K562 (cell line): ENCODE data around the gene BBLN. TPM values are rescaled to one million over a fixed set of nuclear protein-coding genes. Genes with fewer than 3 reads are reported as not detected.

Source experiments
- CC2D1A ChIP-seq: fragments of 450-650 bp; IDR thresholded peaks from 2 replicates; pipeline ENCODE4 v1.6.1; 2017; ENCODE audit warnings: mild to moderate bottlenecking
- FOXK2 ChIP-seq, 2 experiments: fragments of 450-650 bp; IDR thresholded peaks in 1 of 2; conservative IDR thresholded peaks in 1 of 2; 2 replicates each; pipeline ENCODE4 v1.6.1; 2016; ENCODE audit warnings: low read depth in 2 of 2, mild to moderate bottlenecking in 1 of 2
- HDAC3 ChIP-seq: fragments of 450-650 bp; IDR thresholded peaks from 2 replicates; pipeline ENCODE4 v1.6.1; 2018; ENCODE audit warnings: borderline replicate concordance, mild to moderate bottlenecking, moderate library complexity; ENCODE audit not compliant: partially characterized antibody
- HMG20B ChIP-seq: fragments of 250-450 bp; sonication (Bioruptor Pico); IDR thresholded peaks from 2 replicates; pipeline ENCODE4 v1.5.0; 2021; ENCODE audit warnings: mild to moderate bottlenecking
- HNRNPUL1 ChIP-seq: fragments of 200-400 bp; formaldehyde crosslinking; IDR thresholded peaks from 2 replicates; pipeline ENCODE4 v1.6.1; 2017; ENCODE audit warnings: low read length
- KAT2B ChIP-seq: IDR thresholded peaks from one replicate; pipeline ENCODE4 v1.6.1; 2012; ENCODE audit warnings: low read depth, mild to moderate bottlenecking, control low read depth, inconsistent platforms, low read length, moderate library complexity
- MYBL2 ChIP-seq, 2 experiments: fragments of 450-650 bp in 1 of 2; sonication (generic) in 1 of 2; formaldehyde crosslinking in 1 of 2; IDR thresholded peaks; 2 replicates each; pipeline versions ENCODE4 v1.6.1 to v1.8.1; 2017 to 2022; ENCODE audit warnings: borderline replicate concordance in 1 of 2, inconsistent platforms in 1 of 2, low read depth in 1 of 2, mild to moderate bottlenecking in 1 of 2, missing genetic modification reagents in 1 of 2, moderate library complexity in 1 of 2
- NFIX ChIP-seq: fragments of 250-450 bp; sonication (Bioruptor Pico); IDR thresholded peaks from 2 replicates; pipeline ENCODE4 v1.4.0; 2020; ENCODE audit warnings: low read depth, mild to moderate bottlenecking, moderate library complexity
- PHB ChIP-seq: fragments of 250-450 bp; sonication (Bioruptor Pico); IDR thresholded peaks from 2 replicates; pipeline ENCODE4 v1.5.0; 2021
- STAT5B ChIP-seq: fragments of 250-450 bp; sonication (Bioruptor Pico); IDR thresholded peaks from 2 replicates; pipeline ENCODE4 v1.8.0; 2021; ENCODE audit warnings: mild to moderate bottlenecking, inconsistent platforms
- TEAD1 ChIP-seq, 2 experiments: fragments of 450-650 bp in 1 of 2; sonication (generic) in 1 of 2; formaldehyde crosslinking; IDR thresholded peaks; 2 replicates each; pipeline versions ENCODE4 v1.4.0 to v1.8.0; 2020 to 2022; ENCODE audit warnings: mild to moderate bottlenecking in 2 of 2, missing genetic modification reagents in 1 of 2
- U2AF2 ChIP-seq: fragments of 200-400 bp; formaldehyde crosslinking; optimal IDR thresholded peaks from 2 replicates; pipeline ENCODE3; 2017; ENCODE audit warnings: low read depth, mild to moderate bottlenecking, low read length
- ZC3H11A ChIP-seq: IDR thresholded peaks from 2 replicates; pipeline ENCODE4 v1.6.1; 2012; ENCODE audit warnings: low read depth, low read length, improper control_type of control experiment
- ZC3H4 ChIP-seq: sonication (generic); formaldehyde crosslinking; IDR thresholded peaks from 2 replicates; pipeline ENCODE4 v1.9.0; 2021; ENCODE audit warnings: missing genetic modification reagents, borderline replicate concordance
- ZFX ChIP-seq: sonication (generic); formaldehyde crosslinking; IDR thresholded peaks from 2 replicates; pipeline ENCODE4 v1.8.0; 2022; ENCODE audit warnings: mild to moderate bottlenecking, missing genetic modification reagents, moderate library complexity
- ZKSCAN1 ChIP-seq: fragments of 150-350 bp; IDR thresholded peaks from 2 replicates; pipeline ENCODE4 v1.6.1; 2016; ENCODE audit warnings: low read depth, low read length
- ZNF24 ChIP-seq: fragments of 450-650 bp; IDR thresholded peaks from 2 replicates; pipeline ENCODE4 v1.6.1; 2016
- ZNF551 ChIP-seq: fragments of 250-450 bp; sonication (Bioruptor Pico); IDR thresholded peaks from 2 replicates; pipeline ENCODE4 v1.5.0; 2021; ENCODE audit warnings: mild to moderate bottlenecking, moderate library complexity
- ZNF655 ChIP-seq: fragments of 250-450 bp; sonication (Bioruptor Pico); IDR thresholded peaks from 2 replicates; pipeline ENCODE4 v1.5.0; 2021
- ZZZ3 ChIP-seq: fragments of 450-650 bp; IDR thresholded peaks from 2 replicates; pipeline ENCODE4 v1.6.1; 2016; ENCODE audit warnings: antibody characterized with exemption, mild to moderate bottlenecking, moderate library complexity
- polyA plus RNA-seq, 8 experiments: library from polyadenylated mRNA; depleted of rRNA in 4 of 8; stranded (reverse) in 5 of 8; unstranded in 3 of 8; fragments of >200 nt; fragmentation: Nextera tagmentation in 2 of 8; fragmentation: Illumina TruSeq in 1 of 8; extraction: Ambion mirVana in 2 of 8; extraction: Trizol in 1 of 8; gene quantifications; 2 replicates each; pipeline versions ENCODE4 v1.2.1 to v1.2.3, GENCODE V29; 2011 to 2014; ENCODE audit warnings: inconsistent platforms in 1 of 8, missing spikeins in 1 of 8
- total RNA-seq, 7 experiments: library from RNA; depleted of rRNA in 6 of 7; stranded (reverse); fragments of >200 nt in 6 of 7; fragmentation: Illumina TruSeq in 2 of 7; extraction: Trizol in 2 of 7; gene quantifications; 2 replicates each; pipeline versions ENCODE4 v1.2.1 to v1.2.3, GENCODE V29; 2011 to 2021; ENCODE audit warnings: low replicate concordance in 1 of 7
- TF ChIP-seq, protein P1 (sequence below): fragments of 250-450 bp; sonication (Bioruptor Pico); IDR thresholded peaks from 2 replicates; pipeline ENCODE4 v1.8.0; 2022; ENCODE audit warnings: moderate library complexity, mild to moderate bottlenecking, inconsistent platforms

The BBLN gene
- total and polyA plus RNA-seq, 9 of the 15 experiments (the other 6 are each of a cell fraction or from before 2014, with no cell fraction given): 4.2 to 331 (median 87.1) TPM

DNA sequence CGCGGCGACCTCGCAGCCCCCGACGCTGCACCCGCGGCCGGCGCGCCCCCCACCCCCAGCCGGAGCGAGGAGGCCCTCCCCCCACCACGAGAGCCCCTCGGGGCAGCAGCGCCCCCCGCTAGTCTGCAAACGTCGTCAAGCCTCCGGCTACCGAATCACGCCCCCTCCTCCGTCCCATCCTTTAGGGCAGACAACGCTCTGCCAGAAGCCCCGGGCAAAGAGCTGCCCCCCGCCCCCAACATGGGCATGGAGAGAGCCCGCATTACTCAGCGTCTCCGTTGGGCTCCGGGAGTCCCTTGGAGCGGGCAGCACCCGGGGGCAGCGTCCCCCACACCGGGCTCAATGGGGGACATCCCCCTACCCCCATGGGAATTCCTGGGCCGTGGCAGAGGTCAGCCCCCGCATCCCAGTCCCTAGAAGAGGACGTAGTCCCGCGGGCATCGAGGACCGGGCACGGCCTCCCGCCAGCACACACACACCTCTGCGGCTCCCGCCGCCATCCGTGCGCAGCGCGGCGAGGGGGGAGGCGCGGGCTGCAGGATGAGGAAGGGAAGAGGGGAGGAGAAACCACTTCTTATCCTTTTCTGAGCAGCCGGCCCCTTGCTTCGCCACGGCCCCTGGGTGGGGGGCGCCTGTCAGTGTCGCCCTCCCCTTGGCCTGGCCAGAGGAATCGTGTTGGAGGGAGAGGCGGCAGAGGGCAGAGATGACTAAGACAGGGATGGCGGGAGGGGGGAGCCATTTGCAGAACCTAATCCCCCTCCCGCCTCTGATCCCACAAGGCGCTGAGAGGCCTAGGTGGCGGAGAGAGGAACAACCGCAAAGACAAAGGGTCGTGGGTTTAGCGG, 43.9 kb downstream of the BBLN start (continued):
- TF ChIP-seq CC2D1A (no peak; the same call in 1 of the 2 replicates), ZKSCAN1 (peak; percentile 6; the same call in 1 of the 2 replicates), HDAC3 (no peak), ZNF655 (no peak), ZC3H11A (no peak; the same call in 1 of the 2 replicates), HNRNPUL1 (no peak), STAT5B (CRISPR knock-in tag) (no peak), ZNF24 (no peak), NFIX (CRISPR knock-in tag) (no peak), KAT2B (no peak), ZC3H4 (CRISPR knock-in tag) (no peak), MYBL2 (IDR thresholded peaks at IDR 0.05; ENCODE audit: low read depth) (no peak), MYBL2 (CRISPR knock-in tag; IDR thresholded peaks at IDR 0.05; ENCODE audit: borderline replicate concordance) (no peak), ZFX (CRISPR knock-in tag) (no peak), HMG20B (CRISPR knock-in tag) (no peak), FOXK2 (conservative IDR thresholded peaks at IDR 0.05 in 1 of 2, IDR thresholded peaks at IDR 0.05 in 1 of 2; ENCODE audit: low read depth in 2 of 2) (no peak), PHB (CRISPR knock-in tag) (0 out of 2 replicates have a peak, but pooled peaks have one; percentile 72), U2AF2 (no peak), ZNF551 (CRISPR knock-in tag) (no peak), ZZZ3 (no peak), TEAD1 (CRISPR knock-in tag; IDR thresholded peaks at IDR 0.05) (no peak)
- TF ChIP-seq, protein P1, sequence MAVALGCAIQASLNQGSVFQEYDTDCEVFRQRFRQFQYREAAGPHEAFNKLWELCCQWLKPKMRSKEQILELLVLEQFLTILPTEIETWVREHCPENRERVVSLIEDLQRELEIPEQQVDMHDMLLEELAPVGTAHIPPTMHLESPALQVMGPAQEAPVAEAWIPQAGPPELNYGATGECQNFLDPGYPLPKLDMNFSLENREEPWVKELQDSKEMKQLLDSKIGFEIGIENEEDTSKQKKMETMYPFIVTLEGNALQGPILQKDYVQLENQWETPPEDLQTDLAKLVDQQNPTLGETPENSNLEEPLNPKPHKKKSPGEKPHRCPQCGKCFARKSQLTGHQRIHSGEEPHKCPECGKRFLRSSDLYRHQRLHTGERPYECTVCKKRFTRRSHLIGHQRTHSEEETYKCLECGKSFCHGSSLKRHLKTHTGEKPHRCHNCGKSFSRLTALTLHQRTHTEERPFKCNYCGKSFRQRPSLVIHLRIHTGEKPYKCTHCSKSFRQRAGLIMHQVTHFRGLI (CRISPR knock-in tag): no peak
